NCI-H1092 treated with DMSO at 0.1 percent for 48 hours (cell line): Measurements from ENCODE around the gene LHX1.

Source experiments
- DNase-seq: peaks from one replicate; lab custom pipeline; 2025; lab: John Stamatoyannopoulos, UW

The LHX1 gene

DNA sequence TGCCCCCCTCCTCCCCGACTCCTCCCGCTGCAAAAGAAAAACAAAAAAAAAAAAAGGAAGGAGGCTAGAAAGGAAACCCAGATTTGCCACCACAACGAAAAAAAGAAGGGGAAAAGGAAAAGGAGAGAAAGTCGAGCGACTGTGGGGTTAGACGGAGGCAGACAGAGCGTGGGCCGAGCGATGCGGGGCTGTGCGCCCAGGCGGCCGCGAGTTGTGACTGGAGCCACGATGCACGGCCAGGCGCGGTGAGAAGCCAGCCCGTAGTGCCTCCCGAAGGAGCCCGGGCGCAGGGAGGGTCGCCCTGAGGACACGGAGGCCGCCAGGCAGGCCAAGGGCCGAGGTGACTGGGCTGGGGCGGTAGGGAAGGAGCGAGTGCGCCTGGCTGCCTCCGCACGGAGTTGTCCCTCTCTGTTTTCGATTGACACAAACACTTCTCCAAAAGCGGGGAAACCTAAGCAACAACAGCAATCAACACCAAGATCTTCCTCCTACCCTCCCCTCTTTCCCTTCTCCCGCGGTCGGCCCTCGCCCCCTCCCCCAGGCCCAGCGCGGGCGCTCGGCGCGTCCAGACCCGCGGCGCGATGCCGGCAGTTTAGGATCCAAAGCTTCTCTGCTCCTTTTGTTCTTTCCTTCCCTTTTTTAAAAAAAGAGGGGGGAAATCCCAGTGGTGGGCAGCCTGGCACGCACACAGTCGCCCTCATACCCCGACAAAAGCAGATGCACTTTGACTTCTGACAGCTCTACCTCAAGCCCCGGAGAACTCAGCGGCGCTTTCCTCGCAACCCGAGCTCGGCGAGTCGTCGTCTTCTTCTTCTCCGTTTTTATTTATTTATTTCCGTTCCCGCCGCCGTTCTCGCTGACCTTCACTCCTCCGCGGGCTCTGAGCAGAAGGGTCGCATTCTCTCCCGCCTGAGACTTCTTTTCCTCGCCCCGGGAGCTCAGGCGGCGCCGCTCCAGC lies at the start of gene LHX1:
Gene LHX1, plus strand, starts transcription at position 475 of the 958 bp plus-strand sequence. CDS start 723 bp downstream, outside the sequence.
- peak; percentile 14 for DNase-seq

DNA sequence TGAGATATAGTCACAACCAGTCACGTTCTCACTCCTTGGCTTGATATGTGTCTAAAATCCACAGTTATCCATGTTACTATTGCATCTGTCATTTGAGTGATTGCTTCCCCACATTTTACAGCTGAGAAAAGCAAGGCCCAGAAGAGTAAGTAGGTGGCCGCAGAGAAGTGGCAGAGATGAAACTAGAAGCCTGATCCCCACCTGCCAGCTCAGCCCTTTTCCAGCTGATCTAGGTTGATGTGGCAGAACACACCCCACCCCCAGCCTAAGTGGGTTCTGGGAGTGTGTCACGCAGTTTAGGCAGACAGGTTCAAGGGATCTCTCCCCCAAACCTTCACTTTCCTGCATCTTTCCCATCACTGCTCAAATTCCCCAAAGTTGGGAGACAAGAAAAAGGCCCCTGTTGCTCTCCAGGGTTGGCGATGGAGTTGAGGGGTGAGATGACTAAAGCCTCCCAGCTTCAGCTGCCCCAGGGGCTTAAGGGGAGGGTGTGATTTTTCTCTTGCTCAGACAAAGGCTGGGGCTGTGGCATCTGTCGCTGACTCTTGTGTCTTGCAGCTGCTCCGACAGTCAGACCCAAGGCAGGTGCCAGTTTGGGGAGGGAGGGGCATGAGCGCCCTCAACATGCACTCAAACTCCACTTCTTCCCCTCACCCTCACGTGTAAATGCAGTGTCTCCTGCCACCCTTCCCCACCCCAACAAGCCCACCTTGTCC lies 48.9 kb upstream of the LHX1 start:
- DNase-seq = peak; percentile 39

DNA sequence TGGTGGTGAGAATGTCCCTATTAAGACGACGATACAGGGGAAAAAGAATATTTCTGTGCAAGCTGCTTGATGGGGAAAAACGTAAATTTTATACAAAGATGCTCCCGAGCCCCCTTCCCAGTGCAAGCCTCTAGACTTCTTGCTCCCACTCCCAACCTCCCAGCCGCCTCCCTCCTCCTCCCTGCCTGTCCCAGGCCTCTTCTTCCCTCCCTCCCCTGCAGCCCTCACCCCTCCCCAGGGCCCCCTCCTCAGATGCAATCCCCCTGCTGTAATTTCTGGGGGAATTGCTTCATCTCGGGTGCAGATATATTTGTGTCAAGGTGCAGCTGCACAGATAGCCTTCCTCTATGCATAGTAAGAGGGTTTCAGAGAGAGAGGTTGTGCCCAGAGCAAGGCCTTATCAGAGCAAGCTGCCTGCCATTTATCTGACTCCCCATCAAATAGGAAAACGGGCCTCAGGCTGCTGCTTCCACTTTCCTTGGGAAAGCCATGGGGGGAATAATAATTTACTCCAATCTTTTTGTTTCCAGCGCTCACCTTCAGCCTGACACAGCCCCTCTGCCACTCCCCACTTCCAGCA lies 47.4 kb upstream of the LHX1 start:
- no peak for DNase-seq

DNA sequence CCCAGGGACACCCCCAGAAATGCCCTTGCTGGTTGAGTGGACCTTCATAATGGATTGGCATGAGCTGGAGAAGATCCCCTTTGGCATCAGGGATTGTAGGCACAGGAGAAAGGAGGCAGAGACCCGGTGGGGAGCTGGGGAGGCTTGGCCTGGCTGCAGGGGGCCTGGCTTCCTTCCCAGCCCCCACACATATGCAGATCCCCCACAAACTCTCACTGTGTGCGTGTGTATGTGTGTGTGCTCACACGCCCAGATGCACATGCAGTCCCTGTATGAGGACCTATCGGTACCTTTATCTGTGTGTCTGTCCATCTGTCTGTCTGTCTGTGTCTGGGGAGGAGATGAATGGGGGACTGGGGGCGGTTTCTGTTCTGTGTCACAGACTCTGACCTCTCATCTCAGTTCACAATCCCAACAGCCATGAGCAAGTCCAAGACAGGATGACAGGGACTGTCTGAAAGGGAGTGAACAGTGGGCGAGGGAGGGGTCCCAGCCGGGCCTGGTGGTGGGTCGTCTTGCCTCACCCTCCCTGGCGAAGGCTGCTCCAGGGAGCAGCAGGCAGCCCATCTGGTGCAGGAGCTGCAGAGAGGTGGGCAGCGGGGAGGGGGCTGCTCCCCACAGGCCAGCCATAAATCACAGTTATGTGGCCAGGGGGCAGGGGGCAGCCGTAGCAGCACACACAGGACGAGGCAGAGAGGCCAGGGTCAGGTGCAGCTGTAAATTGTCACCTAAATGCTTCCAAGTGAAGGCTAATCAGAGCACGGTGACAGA lies 46.7 kb upstream of the LHX1 start:
- no peak for DNase-seq

DNA sequence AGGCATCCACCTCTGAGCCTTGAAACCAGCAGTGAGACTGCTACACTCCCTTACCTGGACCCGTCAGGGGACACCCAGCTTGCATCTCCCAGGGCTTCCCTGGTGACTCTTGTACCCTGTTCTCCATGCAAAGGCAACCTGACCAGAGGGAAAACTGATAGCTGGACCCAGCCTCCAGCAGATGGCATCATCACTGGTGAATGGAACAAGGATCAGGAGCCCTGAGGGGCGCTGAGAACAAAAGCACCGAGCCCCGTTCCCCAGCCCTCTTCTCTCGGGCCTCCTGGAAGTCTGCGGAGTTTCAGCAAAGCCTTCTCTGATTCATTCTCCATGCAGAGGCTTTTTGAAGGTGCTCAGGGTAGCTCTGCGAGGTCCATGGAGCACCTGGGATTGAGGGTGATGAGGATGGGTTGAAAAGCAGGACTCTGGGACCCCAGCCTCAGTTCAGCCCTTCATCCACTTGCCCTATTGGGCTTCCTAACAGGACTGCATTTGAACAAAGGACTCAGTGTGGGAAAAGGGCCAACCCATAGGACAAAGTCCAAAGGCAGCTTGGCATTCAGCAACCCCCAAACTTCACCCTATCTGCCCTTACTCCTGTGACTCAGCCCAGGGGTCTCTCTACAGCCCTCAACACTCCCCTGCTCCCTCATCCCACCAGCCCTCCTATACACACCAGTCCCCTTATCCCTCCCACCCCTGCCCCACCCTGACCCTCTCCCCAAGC lies 45.0 kb upstream of the LHX1 start:
- DNase-seq = no peak

DNA sequence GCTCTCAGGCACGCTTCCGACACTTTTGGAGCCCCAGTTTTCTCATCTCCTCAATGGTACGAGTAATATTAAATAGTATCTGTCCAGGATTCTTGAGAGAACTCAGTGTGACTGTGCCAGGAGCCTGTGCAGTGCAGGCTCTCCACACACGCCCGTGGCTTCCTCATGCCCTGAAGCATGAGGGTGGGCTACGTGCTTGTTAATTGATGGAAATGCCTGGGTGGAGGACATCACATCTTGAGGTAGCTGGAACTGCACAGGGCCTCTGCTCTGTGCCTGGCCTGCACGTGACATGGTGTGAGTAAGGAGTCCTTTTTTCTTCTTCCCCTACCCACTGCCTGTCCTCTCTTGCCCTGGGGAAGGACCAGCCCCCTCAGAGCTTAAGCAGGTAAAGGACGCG lies 43.1 kb upstream of the LHX1 start:
- DNase-seq = no peak

DNA sequence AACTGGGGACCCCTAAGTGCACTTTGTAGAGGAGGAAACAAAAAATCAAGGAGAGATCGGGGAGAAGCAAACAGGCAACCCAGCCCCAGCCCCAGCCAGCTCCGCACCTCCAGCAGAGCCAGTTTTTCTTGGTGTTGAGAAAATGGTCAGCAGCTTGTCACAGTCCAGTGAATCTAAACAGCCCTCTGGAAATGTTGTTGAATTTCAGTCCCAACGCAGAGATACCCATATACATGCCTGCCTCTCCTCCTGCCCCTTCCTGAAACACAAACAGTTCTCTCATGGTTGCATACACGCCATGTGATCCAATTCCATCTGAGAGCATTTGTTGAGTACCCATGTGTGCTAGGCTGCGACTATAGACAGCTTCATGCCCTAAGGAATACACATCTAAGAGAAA lies 42.4 kb upstream of the LHX1 start:
- DNase-seq = no peak

DNA sequence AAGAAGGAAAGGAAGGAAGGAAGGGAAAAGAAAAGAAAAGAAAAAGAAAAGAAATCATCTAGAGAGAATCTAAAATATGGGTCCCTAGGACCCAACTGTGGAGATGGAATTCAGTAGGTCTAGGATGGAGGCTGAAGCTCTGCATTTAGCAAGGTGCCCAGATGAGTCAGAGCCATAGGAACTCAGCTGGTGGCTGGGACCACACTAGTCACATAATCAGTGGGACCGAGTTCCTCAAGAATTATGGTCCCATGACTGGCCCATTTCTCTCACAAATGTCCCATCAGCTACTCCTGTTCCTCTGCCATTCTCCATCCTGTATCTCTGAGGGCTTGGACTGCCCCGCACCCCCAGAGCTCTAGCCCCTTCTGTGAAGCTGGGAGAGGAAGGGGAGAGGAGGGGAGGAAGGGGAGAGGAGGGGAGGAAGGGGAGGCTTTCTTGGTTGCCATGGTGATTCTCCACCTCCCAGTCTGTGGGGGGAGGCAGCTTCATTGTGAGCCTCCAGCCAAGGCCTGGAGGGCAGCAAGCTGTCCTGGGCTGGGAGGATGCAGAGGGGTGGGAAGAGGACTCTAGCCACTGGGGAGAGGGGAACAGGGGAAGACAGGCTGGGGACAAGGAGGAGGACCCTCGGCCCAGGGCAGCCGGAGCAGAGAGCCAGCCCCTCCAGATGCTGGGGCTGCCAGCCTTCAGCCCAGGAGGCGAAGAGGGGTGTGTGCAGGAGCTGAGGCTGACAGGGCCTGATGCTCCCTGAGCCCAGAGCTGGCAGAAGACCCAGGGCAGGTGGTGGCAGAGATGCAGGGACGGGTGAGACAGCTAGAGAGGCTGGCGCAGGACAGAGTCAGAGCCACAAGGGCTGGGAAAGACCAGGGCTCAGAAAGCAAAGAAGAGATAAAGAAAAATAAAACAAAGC lies 37.8 kb upstream of the LHX1 start:
- no peak for DNase-seq

DNA sequence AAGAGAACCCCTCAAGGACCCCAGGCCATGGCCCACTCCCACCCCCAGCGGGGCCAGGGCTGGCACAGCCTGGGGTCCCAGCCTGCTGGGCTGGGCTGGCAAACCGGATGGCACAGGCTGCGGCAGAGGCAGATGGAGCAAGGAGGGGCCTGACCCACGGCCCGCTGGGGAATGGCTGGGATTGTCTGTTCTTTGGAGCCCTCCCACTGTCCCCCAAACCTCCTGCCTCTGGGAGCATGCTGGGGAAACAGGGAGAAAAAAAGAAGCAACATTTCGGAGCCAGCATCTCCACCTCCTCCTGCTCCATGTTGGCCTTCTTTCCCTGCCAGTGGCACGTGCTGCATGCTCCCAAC lies 37.1 kb upstream of the LHX1 start:
- DNase-seq = no peak

DNA sequence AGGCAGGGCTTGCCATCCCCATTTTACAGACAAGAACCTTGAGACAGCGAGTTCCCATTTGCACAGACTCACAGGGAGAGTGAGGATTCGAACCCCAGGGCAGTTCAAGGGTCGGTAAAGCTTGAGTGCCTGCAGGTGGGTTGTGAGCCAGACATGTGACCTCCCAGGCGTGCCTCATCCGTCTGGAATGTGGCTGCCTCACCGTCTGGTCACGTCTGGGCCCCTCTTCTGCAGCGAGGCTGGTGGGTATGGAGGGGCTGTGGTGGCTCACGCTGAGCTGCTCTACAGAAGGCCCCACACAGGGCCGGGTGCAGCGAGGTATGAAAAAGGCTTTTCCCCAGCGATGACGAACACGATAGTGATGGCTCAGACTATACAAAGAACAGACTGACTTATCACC lies 35.8 kb upstream of the LHX1 start:
- no peak for DNase-seq

DNA sequence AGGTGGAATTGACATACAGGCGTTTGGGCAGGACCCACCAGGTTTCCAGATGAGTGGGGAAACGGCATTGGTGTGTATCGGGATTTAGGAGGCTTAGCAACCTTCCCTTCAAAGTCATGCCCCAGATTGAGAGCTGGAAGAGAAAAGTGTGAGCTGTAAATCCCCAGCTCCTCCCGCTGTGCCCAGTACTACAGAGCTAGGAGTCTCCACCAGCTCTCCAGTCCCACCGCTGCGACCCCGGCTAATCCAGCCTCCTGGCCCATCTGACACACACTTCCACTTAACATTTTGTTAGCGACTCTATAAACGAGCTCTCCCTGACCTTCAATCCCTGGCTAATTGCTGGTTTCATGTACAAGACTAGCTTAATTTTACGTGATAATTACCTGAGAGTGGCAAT lies 29.9 kb upstream of the LHX1 start:
- no peak for DNase-seq

DNA sequence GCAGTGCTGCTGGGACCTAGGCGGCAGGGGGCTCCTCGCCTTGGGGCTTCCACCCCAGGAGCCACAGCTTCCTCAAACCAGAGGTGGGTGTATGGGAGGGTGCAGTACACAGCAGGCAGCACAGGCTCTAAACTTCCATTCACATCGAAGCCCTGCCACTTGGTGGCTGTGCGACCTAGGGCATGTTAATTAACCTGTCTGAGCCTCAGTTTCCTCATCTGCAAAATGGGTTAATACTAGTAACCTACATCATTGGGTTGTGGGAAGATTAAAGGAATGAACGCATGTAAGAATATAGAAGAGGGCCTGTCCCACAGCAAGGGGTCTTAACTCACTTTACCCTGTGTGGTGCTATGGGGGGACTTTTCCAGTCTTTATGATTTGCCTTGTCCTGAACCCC lies 26.8 kb upstream of the LHX1 start:
- no peak for DNase-seq

DNA sequence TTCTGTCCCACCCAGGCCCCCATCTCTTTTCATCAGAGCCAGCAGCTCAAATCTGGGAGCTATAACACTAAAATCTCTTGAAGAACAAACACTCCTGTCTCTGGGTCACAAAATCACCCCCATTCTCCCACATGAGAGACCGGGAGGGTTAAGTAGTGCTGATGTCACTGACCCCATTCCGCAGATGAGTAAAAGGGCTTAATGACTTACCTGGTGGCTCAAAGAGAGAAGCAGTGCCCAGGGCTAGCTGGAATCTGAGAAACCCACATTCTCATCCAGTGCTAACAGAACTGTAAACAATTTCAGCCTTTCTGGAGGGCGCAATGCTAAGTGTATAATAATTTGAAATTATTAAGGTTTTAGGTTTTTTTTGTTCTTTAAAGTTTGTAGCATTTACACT lies 26.3 kb upstream of the LHX1 start:
- no peak for DNase-seq

DNA sequence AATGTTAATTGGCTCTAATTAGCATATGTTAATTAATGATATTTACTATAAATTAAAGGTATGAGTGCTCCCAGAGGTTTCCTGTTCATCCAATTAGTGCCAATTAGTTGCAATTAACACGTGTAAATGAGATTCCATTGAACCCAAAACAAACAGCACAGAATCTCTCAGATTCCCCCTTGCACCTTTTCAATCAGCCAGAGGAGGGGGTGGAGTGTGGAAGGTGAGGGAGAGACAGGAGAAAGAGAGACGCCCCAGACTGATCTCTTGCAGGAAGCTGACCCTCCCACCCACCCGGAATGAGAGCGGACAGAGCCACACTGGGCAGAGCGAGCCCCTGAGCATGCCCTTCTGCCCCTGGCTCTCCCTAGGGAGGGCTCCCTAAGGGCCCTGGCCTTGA lies 24.1 kb upstream of the LHX1 start:
- DNase-seq = no peak

DNA sequence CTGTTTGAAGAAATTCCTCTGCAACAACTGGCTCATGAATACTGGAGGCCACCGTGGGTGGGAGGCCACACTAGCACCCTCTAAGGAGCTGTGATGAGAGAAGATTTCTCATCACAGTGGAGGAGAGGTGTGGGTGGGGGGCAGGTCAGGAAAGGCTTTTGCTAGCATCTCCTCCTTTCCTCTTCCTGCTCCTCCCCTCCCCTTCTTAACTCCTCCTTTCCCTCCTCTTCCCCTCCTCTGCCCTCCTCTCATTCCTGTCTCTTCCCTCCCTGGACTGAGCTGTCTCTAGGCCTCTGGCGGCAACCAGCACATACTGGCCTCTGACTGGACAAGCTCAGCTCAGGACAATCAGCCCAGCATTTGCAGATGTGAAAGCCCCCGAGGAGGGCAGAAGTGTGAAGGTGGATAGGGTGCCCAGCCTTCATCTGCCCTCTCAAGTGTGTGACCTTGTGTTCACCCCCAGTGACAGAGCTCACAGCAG lies 19.0 kb upstream of the LHX1 start:
- no peak for DNase-seq

DNA sequence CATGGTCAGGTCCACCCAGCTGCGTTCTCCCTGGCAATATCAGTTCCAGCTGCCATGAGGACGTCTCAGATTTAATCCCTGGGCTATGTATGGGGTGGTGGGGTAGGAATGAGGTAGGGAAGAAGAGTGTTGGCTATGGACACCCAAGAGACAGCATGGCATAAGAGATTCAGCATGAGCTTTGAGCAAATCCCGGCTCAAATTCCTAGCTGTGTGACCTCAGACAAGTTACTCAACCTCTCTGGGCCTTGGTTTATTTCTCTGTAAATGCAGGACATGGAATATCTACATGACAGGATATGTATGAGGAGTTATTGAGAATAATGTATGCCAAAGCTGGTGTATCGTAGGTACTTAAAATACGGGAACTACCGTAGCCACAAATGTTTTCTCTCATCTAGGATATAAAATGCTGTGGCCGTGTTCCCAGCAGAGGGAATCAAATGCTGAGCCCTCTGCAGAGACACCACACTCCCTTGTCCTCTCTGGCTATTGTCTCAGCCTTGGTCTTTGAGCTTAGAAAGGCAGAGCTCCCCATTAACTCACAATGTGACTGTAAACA lies 17.8 kb upstream of the LHX1 start:
- DNase-seq = no peak

DNA sequence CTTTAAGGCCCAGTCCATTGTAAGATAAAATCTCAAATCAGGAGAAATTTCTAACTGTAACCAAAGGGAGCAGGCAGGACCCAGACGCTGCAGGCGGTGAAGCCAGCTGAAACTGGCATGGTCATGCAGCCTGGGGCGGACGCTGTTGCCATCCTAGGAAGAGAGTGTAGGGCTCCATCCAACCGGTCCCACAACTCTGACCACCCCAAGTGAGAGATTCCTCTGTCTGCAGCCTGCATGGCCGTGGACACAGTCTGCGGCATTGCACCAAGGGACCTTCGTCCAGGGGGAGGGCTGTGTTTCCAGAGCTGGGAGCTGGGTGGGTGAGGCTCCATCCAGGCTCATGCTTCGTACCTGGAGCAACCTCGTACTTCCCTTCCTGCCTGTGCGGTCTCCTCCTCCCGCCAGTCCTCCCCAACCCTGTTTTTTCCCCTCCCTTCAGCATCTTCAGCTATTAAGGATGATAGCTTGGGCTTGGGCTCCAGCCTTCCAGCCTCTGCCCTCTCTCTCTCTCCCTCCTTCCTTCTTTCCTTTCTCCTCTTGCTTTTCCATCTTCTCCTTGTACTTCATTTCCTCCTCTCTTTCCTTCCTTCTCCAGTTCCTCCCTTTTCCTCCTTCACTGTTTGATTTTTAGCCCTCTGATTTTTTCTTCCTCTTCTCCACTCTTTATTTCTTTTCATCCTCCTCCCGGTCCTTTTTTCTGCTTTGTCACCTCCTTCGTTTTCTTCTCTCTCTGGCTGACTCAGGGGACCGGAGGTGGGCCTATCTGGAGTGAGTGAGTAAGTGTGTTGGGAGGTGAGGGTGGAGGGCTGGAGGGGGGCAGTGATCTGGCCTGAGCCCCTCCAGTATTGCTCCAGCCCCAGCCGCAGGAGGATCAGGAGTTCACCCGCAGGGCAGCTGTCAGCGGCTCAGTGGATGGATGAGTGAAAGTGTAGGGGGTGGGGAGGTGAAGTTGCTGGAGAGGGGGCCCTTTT lies 17.0 kb upstream of the LHX1 start:
- no peak for DNase-seq

DNA sequence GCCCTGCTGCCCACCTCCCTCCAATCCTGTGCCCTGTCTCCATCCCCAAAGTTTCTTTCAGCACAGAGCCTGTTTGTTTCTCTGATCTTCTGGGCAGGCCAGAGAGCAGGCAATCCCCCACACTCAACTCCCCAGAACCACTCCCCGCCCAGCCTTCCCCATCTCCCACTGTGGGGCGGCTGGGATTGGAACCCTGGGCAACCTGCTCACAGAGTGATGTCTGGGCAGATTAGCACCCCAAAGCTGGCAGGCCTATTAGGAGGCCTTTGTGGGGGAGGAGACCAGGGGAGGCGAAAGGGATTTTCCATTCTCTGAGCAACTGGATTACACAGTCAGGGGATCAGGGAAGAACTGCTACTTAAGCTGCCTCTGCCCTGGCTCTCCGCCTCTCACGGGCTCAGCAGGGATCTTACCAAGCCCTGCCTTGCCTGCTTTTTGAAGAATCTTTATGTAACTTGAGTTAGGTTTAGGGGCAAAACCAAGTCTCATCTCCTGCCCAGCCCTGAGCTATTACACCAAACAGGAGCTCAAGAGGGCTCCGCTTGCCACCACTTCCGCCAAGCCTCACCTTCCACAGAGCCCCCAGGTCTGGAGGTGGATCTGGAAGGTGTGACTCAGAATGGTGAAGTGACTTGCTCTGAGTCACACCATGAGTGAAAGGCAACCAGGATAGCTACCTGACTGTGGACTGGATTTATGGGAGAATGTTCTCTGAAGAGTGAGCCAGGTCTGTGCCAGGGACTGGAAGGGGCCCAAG lies 16.0 kb upstream of the LHX1 start:
- no peak for DNase-seq
